Activated effector memory CD4-positive, alpha-beta T cell treated with Interleukin-2 at 50 U/mL for 16 hours (primary cell): ENCODE results near the gene MAP2K6.

Experiments used
- DNase-seq: peaks from one replicate; pipeline ENCODE4 v3.0.0-alpha.2; 2020

MAP2K6 gene

DNA sequence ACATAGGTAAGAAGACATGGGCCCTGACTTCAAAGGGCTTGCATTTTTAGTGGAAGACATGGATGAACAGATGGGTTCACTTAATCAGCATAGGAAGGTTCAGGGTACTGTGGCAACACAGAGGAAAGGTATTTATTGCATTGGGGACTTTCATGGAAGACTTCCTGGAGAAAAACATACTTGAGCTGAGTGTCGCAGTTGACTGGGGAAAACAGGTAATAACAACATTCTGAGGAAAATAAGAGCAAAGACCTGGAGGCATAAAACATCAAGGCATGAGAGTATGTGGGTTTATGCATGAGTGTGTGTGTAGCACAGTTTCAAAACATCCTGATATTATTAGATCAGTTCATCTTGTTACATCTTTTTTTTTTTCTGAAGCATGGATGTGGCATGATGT, 82.7 kb downstream of the MAP2K6 start:
- DNase-seq, result no peak

GRCh38 chr17:69499318-69499717, 84.8 kb downstream of the MAP2K6 start:
- DNase-seq, result no peak

GRCh38 chr17:69500911-69501429, 86.5 kb downstream of the MAP2K6 start:
- no peak for DNase-seq

- no peak for DNase-seq
Measured at GRCh38 chr17:69501591-69502468, 87.3 kb downstream of the MAP2K6 start.

GRCh38 chr17:69503711-69504110, 89.2 kb downstream of the MAP2K6 start:
- DNase-seq, result no peak

- DNase-seq, result no peak
Measured at GRCh38 chr17:69505740-69506139, 91.2 kb downstream of the MAP2K6 start.

GRCh38 chr17:69506489-69506888, 92.0 kb downstream of the MAP2K6 start:
- no peak for DNase-seq

GRCh38 chr17:69508814-69509213, 94.3 kb downstream of the MAP2K6 start:
- no peak for DNase-seq

GRCh38 chr17:69511250-69511649, 96.8 kb downstream of the MAP2K6 start:
- no peak for DNase-seq

GRCh38 chr17:69512946-69513345, 98.4 kb downstream of the MAP2K6 start:
- no peak for DNase-seq

GRCh38 chr17:69516225-69516624, 101.7 kb downstream of the MAP2K6 start:
- DNase-seq, result no peak

DNA sequence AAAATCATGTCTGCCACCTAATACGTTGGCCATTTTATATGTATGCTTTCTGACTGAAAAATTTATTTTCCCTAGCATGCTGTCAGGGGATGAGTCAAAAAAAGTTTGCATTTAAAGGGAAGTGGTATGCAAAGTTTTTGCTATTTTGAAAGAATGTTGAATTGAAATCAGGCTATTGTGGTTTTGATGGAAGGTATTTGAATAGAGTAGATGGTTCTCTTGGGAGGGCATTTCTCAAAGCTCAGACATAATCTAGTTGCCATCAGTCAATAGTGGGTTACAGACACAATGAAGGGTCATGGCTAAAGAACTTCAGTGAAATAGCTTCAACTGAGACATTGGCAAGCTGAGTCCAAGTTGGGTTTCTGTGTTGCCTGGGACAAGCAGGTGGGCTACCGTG, 102.4 kb downstream of the MAP2K6 start:
- no peak for DNase-seq

- DNase-seq, result no peak
Measured at GRCh38 chr17:69518951-69519350, 104.5 kb downstream of the MAP2K6 start.

- DNase-seq, result no peak
Measured at GRCh38 chr17:69523244-69523861, 108.9 kb downstream of the MAP2K6 start.

- no peak for DNase-seq
Measured at GRCh38 chr17:69524854-69525253, 110.4 kb downstream of the MAP2K6 start.

DNA sequence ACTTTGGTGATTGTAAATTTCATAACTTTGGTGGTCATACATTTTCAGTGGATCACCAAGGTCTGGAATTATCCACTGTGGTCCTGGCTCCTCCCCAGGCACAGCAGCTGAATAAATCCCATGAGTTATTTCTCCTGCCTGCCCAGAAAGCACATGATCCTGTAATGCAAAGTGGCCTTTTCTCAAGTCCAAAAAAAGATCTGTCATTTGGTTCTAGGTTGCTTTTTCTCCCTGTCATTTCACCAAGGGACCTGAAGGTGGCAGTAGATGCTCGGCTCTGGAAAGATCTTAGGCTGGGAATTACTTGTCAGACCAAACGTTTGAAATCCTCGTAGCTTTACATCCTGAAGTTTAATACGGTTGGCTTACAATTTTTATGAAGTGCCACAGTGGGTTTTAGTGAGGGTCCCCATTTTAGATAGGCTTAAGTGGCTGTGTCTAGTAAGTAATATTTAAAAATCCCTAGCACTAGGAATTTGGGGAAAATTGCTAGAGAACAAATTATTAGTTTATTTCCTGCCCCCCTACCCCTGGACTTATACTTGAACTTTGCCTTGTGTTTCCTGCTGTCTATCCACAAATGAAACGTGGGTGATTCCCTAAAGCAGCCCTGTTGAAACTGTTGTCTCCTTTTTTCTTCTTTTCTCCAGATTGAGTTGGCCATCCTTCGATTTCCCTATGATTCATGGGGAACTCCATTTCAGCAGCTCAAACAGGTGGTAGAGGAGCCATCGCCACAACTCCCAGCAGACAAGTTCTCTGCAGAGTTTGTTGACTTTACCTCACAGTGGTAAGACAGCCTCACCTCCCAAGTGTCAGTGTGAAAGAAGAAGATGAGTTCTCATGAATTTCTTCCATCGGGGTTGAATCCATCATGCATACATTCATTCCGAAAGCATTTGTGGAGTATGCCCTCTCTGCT, 111.7 kb downstream of the MAP2K6 start:
- no peak for DNase-seq

DNA sequence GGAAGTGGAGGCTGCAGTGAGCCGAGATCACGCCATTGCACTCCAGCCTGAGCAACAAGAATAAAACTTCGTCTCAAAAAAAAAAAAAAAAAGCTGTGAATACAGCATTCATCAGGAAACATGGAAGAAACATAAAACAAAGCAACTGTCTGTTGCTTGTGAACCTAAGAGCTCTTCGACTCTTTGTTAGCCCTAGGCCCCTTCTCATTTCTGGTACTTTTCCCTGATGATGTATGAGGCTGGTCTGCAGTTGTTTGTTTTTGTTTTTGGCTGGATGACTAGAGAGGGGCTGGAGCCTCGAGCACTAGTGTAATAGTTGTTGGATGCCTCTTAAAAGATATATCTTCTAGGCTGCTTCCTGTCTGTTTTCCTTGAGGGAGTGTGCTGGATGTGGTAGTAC, 113.5 kb downstream of the MAP2K6 start:
- no peak for DNase-seq

DNA sequence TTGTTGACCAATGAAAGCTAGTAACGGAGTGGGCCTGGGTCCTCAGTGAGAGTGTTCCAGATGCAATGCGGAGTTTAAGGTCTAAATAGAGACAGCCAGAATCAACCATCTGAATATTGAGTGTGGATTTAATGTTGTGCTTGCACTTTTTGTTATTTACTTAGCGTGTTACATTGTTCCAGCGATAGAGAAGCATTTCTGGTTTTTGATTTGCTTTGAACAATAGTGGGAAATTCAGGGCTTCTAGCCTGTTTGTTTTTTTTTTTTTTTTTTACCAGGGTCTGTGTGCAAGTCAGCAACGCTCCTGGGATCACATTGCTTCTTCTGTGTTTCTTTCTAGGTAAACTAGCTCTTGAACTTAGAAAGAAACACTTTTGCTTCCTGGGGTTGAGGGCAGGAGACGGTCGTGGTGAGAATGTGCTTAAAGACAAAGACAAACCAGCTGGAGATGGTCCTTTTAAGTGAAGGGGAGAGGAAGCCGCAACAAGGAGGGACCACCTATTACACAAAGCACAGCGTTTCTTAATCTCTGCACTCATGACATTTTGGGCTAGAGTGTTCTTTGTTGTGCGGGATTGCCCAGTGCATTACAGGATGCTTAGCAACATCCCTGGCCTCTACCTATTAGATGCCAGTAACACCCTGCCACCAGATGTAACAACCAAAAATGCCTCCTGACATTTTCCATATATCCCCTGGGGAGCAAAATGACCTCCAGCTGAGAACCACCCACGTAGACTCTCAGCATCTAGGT, 119.2 kb downstream of the MAP2K6 start:
- no peak for DNase-seq

GRCh38 chr17:69534235-69534621, 119.7 kb downstream of the MAP2K6 start:
- DNase-seq, result no peak

DNA sequence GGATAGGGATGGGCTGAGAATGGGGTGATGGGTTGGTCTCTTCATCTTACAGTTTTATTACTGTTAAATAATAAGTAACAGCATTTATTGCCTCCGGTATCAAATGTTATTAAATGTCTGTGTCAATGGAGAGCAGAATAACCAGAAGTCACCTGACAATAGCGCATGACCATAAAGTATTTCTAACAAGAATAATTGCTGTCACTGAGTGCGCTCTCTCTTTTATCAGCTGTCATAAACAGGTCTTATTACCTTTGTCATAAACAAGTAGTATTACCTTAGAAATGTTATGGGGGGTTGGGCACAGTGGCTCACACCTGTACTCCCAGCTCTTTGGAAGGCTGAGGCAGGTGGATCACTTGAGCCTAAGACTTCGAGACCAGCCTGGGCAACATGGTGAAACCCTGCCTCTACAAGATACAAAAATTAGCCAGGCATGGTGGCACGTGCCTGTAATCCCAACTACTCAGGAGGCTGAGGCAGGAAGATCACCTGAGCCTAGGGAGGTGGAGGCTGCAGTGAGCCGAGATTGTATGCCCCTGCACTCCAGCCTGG, 120.6 kb downstream of the MAP2K6 start:
- DNase-seq, result no peak

DNA sequence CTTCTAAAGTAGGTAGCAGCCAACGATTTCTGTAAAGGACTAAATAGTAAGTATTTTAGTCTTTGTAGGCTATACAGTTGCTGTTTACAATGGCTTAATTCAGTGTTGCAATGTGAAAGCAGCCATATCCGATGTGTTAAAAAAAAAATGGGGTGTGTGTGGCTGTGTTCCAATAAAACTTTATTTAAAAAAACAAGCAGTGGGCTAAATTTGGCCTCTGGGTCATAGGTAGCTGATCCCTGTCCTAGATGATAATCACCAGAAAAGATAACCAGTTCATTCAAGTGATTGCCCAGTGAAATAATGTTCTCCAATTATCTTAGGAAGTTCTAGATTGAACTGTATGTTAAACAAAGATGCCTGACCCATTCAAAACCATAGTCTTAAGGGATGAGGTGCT, 124.3 kb downstream of the MAP2K6 start:
- no peak for DNase-seq

DNA sequence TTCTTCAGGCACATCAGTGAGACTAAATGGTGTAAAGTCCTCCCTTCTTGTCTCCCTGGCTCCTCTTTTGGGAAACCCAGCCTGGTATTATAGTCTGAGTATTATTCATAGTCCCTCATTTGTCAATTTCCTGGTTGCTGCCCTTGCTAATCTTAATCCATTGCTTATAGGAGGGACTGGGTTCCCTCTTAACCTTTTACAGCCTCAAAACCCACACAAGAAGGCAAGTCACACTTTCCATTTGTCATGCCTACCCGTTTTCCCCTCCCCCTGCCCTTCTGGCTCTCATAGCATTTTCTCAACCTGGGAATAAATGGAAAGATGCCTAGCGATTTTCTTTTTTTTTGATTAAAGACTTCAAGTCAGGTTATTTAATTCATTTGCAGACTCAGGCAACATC, 124.8 kb downstream of the MAP2K6 start:
- DNase-seq, result no peak
